Liver (tissue), 9 donors: ENCODE measurements around the gene MCL1. TPM values are rescaled to one million over a fixed set of nuclear protein-coding genes. Genes with fewer than 3 reads are reported as not detected.

Experiments used
- DNase-seq: peaks from one replicate; pipeline ENCODE4 v3.0.0-alpha.2; 2017; ENCODE audit warnings: low spot score
- H3K27ac ChIP-seq, 2 donors: one replicate each; pipeline ENCODE4 v1.7.0; 2013; ENCODE audit warnings: inconsistent platforms in 2 of 2, low read length in 2 of 2, control low read depth in 1 of 2, low read depth in 1 of 2, mild to moderate bottlenecking in 1 of 2
- H3K27me3 ChIP-seq, 4 donors: one replicate each; pipeline versions ENCODE4 v1.6.1 to v1.7.0; 2013; ENCODE audit warnings: low read length in 3 of 4, inconsistent platforms in 1 of 4, mild to moderate bottlenecking in 1 of 4, moderate library complexity in 1 of 4; ENCODE audit not compliant: control insufficient read depth in 4 of 4, insufficient read depth in 4 of 4
- H3K36me3 ChIP-seq, 4 donors: one replicate each; pipeline versions ENCODE4 v1.6.1 to v1.7.0; 2013; ENCODE audit warnings: low read length in 3 of 4, mild to moderate bottlenecking in 3 of 4, low read depth in 1 of 4, moderate library complexity in 1 of 4; ENCODE audit not compliant: control insufficient read depth in 4 of 4, insufficient read depth in 3 of 4
- H3K4me1 ChIP-seq, 4 donors: one replicate each; pipeline versions ENCODE4 v1.6.1 to v1.7.0; 2013; ENCODE audit warnings: low read length in 3 of 4, mild to moderate bottlenecking in 3 of 4, moderate library complexity in 1 of 4; ENCODE audit not compliant: control insufficient read depth in 4 of 4, insufficient read depth in 4 of 4
- H3K4me3 ChIP-seq, 3 donors: one replicate each; pipeline versions ENCODE4 v1.6.1 to v1.7.0; 2013; ENCODE audit warnings: low read length in 3 of 3, control low read depth in 1 of 3, low read depth in 1 of 3, mild to moderate bottlenecking in 1 of 3
- H3K9ac ChIP-seq, 2 donors: one replicate each; pipeline ENCODE4 v1.7.0; 2013; ENCODE audit warnings: low read length in 2 of 2, mild to moderate bottlenecking in 2 of 2, moderate library complexity in 2 of 2, control low read depth in 1 of 2, low read depth in 1 of 2
- H3K9me3 ChIP-seq, 4 donors: one replicate each; pipeline versions ENCODE4 v1.6.1 to v1.7.0; 2013; ENCODE audit warnings: low read length in 3 of 4; ENCODE audit not compliant: control insufficient read depth in 4 of 4
- EGR1 ChIP-seq, 2 donors: IDR thresholded peaks; 2 replicates each; pipeline ENCODE4 v1.6.1; 2016 to 2018; ENCODE audit warnings: antibody characterized with exemption in 2 of 2, low read depth in 2 of 2
- FOXA2 ChIP-seq: IDR thresholded peaks from 2 replicates; pipeline ENCODE4 v1.6.1; 2016; ENCODE audit warnings: antibody characterized with exemption
- GABPA ChIP-seq, 2 donors: IDR thresholded peaks in 1 of 2; conservative IDR thresholded peaks in 1 of 2; 2 replicates each; pipeline ENCODE4 v1.6.1; 2016; ENCODE audit warnings: antibody characterized with exemption in 2 of 2, mild to moderate bottlenecking in 1 of 2, moderate library complexity in 1 of 2
- HNF4A ChIP-seq, 2 donors: conservative IDR thresholded peaks; 2 replicates each; pipeline ENCODE4 v1.6.1; 2016; ENCODE audit warnings: antibody characterized with exemption in 2 of 2, mild to moderate bottlenecking in 2 of 2
- HNF4G ChIP-seq: IDR thresholded peaks from 2 replicates; pipeline ENCODE4 v1.6.1; 2016; ENCODE audit warnings: antibody characterized with exemption
- JUND ChIP-seq, 2 donors: IDR thresholded peaks; 2 replicates each; pipeline ENCODE4 v1.6.1; 2016; ENCODE audit warnings: antibody characterized with exemption in 2 of 2
- NR2F2 ChIP-seq: IDR thresholded peaks from 2 replicates; pipeline ENCODE4 v1.6.1; 2016; ENCODE audit warnings: antibody characterized with exemption
- RAD21 ChIP-seq, 2 donors: IDR thresholded peaks; 2 replicates each; pipeline ENCODE4 v1.6.1; 2016; ENCODE audit warnings: antibody characterized with exemption in 2 of 2, mild to moderate bottlenecking in 2 of 2
- SP1 ChIP-seq: IDR thresholded peaks from 2 replicates; pipeline ENCODE4 v1.6.1; 2018; ENCODE audit warnings: antibody characterized with exemption, mild to moderate bottlenecking
- TAF1 ChIP-seq: conservative IDR thresholded peaks from 2 replicates; pipeline ENCODE4 v1.6.1; 2016; ENCODE audit warnings: antibody characterized with exemption, mild to moderate bottlenecking
- WGBS: extraction: QIAGEN DNeasy Blood & Tissue Kit; methylation state at CpG from one replicate; pipeline ENCODE4 v1.1.7; 2013; 5-methylcytosine and 5-hydroxymethylcytosine counted together
- polyA plus RNA-seq, 2 donors: library from polyadenylated mRNA; stranded (reverse) in 1 of 2; unstranded in 1 of 2; fragments of 200-250 nt in 1 of 2; fragments of >200 nt in 1 of 2; fragmentation: Nextera tagmentation in 1 of 2; extraction: Ambion mirVana in 1 of 2; gene quantifications; one replicate each; pipeline versions ENCODE4 v1.2.1 to v1.2.3, GENCODE V29; 2013 to 2015
- total RNA-seq, 2 donors: library from RNA; depleted of rRNA; stranded (reverse); fragments of >200 nt; gene quantifications; one replicate each; pipeline ENCODE4 v1.2.3, GENCODE V29; 2014
- TF ChIP-seq, protein P1 (sequence below): fragments of 150-350 bp; IDR thresholded peaks from 2 replicates; pipeline ENCODE4 v1.5.1; 2017; ENCODE audit warnings: improper control_type of control experiment, low read depth, low read length; ENCODE audit not compliant: missing input control
- TF ChIP-seq, protein P2 (sequence below): IDR thresholded peaks from 2 replicates; pipeline ENCODE4 v1.6.1; 2016; ENCODE audit warnings: antibody characterized with exemption
- TF ChIP-seq, protein P3 (sequence below): IDR thresholded peaks from 2 replicates; pipeline ENCODE4 v1.6.1; 2016; ENCODE audit warnings: antibody characterized with exemption
- TF ChIP-seq, protein P4 (sequence below): IDR thresholded peaks from 2 replicates; pipeline ENCODE4 v1.6.1; 2016; ENCODE audit warnings: antibody characterized with exemption
- TF ChIP-seq, protein P5 (sequence below): IDR thresholded peaks from 2 replicates; pipeline ENCODE4 v1.6.1; 2016; ENCODE audit warnings: antibody characterized with exemption, mild to moderate bottlenecking
- donor health status: healthy.
- donor health status: healthy.
- donor health status: healthy.
- donor health status: healthy.
- donor health status: healthy.

Gene MCL1
- total and polyA plus RNA-seq, 4 donors = 23.4 to 181 (median 80.0) TPM

DNA sequence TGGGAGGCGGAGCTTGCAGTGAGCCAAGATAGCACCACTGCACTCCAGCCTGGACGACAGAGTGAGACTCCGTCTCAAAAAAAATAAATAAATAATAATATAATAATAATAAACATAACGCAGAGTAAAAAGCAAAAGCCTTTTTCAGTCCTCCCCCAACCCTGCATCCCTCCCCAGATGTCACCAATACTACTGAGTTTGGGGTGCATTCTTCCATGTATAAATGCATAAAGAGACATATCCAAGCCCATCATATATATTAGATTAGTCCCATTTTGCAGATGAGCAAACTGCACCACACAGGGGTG lies 31.1 kb downstream of the MCL1 start (continued):
- TF ChIP-seq, protein P1, sequence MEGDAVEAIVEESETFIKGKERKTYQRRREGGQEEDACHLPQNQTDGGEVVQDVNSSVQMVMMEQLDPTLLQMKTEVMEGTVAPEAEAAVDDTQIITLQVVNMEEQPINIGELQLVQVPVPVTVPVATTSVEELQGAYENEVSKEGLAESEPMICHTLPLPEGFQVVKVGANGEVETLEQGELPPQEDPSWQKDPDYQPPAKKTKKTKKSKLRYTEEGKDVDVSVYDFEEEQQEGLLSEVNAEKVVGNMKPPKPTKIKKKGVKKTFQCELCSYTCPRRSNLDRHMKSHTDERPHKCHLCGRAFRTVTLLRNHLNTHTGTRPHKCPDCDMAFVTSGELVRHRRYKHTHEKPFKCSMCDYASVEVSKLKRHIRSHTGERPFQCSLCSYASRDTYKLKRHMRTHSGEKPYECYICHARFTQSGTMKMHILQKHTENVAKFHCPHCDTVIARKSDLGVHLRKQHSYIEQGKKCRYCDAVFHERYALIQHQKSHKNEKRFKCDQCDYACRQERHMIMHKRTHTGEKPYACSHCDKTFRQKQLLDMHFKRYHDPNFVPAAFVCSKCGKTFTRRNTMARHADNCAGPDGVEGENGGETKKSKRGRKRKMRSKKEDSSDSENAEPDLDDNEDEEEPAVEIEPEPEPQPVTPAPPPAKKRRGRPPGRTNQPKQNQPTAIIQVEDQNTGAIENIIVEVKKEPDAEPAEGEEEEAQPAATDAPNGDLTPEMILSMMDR = no peak

DNA sequence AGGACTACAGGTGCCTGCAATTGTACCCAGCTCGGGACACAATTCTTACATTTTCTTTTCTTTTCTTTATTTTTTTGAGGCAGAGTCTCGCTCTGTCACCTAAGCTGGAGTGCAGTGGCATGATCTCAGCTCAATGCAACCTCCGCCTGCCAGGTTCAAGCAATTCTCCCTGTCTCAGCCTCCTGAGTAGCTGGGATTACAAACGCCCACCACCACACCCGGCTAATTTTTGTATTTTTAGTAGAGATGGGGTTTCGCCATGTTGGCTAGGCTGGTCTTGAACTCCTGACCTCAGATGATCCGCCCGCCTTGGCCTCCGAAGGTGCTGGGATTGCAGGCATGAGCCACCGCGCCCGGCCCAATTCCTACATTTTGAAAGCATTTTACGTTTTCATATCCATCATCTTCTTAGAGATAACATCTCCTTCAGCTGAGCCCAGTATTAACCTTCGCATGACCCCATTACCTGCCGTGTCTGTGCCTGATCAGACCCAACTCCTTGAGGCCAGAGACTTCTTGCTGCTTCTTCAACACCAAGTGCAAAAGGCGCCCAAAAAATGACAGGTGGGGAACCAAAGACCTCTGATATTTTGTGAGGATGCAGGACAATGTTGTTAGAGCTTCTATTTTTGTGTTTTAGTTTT lies 33.0 kb downstream of the MCL1 start:
- Histone ChIP-seq H3K27me3 (no peaks in the 10 kb centered on the region), H3K9ac (no peak overlapping the region)
- no peak for DNase-seq

DNA sequence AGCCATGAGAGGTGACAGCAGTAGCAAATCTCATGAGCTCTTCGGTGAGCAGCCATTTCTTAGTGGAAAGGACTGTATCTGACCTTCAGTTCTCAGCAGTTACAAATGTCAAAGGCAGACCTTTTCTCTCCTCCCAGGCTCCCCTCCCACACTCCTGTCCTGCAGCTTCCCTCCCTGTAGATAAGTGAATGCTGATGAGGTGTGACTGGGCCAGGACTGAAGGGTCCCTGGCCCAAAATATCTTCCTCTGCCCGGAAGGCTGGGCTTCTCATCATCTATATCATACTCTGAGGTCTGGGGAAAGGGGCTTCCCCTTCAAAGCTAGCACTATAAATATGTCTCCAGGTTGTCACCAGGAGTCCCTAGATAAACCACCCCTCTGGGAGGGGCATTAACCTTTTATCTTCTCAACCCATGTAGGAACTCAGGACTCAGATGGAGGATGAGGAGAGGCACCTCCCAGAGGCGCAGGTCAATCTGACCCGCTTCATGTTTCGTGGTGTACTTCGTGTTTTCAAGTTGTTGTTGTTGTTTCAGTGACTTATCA lies 33.9 kb downstream of the MCL1 start:
- H3K27ac ChIP-seq = no peak overlapping the region
- H3K36me3 ChIP-seq = no peaks in the 10 kb centered on the region
- DNase-seq = peak; percentile 38
- H3K9me3 ChIP-seq = no peaks in the 10 kb centered on the region
- no peak overlapping the region for H3K4me3 ChIP-seq
- H3K4me1 ChIP-seq = peaks cover 5 to 25% (median 10%) of the 10 kb centered on the region in 4 donors
- H3K9ac ChIP-seq = no peak overlapping the region
- H3K27me3 ChIP-seq = no peaks in the 10 kb centered on the region
- WGBS = 90% methylated on average over 6 of the region's 6 CpGs
- TF ChIP-seq GABPA (IDR thresholded peaks at IDR 0.05 in 1 of 2, conservative IDR thresholded peaks at IDR 0.05 in 1 of 2) (no peak), FOXA2 (no peak), RAD21 (IDR thresholded peaks at IDR 0.05) (no peak), JUND (IDR thresholded peaks at IDR 0.05) (no peak), HNF4A (conservative IDR thresholded peaks at IDR 0.05) (no peak), TAF1 (no peak), EGR1 (IDR thresholded peaks at IDR 0.05; ENCODE audit: low read depth in 2 of 2) (no peak)
- TF ChIP-seq, protein P2, sequence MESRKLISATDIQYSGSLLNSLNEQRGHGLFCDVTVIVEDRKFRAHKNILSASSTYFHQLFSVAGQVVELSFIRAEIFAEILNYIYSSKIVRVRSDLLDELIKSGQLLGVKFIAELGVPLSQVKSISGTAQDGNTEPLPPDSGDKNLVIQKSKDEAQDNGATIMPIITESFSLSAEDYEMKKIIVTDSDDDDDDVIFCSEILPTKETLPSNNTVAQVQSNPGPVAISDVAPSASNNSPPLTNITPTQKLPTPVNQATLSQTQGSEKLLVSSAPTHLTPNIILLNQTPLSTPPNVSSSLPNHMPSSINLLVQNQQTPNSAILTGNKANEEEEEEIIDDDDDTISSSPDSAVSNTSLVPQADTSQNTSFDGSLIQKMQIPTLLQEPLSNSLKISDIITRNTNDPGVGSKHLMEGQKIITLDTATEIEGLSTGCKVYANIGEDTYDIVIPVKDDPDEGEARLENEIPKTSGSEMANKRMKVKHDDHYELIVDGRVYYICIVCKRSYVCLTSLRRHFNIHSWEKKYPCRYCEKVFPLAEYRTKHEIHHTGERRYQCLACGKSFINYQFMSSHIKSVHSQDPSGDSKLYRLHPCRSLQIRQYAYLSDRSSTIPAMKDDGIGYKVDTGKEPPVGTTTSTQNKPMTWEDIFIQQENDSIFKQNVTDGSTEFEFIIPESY = no peak
- TF ChIP-seq, protein P3, sequence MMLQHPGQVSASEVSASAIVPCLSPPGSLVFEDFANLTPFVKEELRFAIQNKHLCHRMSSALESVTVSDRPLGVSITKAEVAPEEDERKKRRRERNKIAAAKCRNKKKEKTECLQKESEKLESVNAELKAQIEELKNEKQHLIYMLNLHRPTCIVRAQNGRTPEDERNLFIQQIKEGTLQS = no peak
- TF ChIP-seq, protein P1 = no peak
- TF ChIP-seq, protein P4, sequence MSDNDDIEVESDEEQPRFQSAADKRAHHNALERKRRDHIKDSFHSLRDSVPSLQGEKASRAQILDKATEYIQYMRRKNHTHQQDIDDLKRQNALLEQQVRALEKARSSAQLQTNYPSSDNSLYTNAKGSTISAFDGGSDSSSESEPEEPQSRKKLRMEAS = no peak
- TF ChIP-seq, protein P5, sequence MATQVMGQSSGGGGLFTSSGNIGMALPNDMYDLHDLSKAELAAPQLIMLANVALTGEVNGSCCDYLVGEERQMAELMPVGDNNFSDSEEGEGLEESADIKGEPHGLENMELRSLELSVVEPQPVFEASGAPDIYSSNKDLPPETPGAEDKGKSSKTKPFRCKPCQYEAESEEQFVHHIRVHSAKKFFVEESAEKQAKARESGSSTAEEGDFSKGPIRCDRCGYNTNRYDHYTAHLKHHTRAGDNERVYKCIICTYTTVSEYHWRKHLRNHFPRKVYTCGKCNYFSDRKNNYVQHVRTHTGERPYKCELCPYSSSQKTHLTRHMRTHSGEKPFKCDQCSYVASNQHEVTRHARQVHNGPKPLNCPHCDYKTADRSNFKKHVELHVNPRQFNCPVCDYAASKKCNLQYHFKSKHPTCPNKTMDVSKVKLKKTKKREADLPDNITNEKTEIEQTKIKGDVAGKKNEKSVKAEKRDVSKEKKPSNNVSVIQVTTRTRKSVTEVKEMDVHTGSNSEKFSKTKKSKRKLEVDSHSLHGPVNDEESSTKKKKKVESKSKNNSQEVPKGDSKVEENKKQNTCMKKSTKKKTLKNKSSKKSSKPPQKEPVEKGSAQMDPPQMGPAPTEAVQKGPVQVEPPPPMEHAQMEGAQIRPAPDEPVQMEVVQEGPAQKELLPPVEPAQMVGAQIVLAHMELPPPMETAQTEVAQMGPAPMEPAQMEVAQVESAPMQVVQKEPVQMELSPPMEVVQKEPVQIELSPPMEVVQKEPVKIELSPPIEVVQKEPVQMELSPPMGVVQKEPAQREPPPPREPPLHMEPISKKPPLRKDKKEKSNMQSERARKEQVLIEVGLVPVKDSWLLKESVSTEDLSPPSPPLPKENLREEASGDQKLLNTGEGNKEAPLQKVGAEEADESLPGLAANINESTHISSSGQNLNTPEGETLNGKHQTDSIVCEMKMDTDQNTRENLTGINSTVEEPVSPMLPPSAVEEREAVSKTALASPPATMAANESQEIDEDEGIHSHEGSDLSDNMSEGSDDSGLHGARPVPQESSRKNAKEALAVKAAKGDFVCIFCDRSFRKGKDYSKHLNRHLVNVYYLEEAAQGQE = no peak

More for the DNA sequence above, 33.0 kb downstream of the MCL1 start:
- TF ChIP-seq TAF1 = no peak
- TF ChIP-seq HNF4A (conservative IDR thresholded peaks at IDR 0.05) = no peak
- TF ChIP-seq EGR1 (IDR thresholded peaks at IDR 0.05; ENCODE audit: low read depth in 2 of 2) = no peak
- TF ChIP-seq SP1 = no peak
- no peak for TF ChIP-seq HNF4G
- TF ChIP-seq, protein P1 = no peak
- TF ChIP-seq FOXA2 = no peak
- TF ChIP-seq NR2F2 = no peak
- no peaks in the 10 kb centered on the region for H3K36me3 ChIP-seq
- H3K4me3 ChIP-seq = no peak overlapping the region
- H3K9me3 ChIP-seq = no peaks in the 10 kb centered on the region
- H3K27ac ChIP-seq = no peak overlapping the region
- WGBS = 91% methylated on average over 16 of the region's 16 CpGs
- peaks cover 5 to 28% (median 10%) of the 10 kb centered on the region in 4 donors for H3K4me1 ChIP-seq
